ENCODE data around the gene SLC9A1.
"Not testable (repeated sequence)": the region's sequence is repeated elsewhere in the genome, so short reads cannot be mapped to it uniquely, and the experiment has no call there.

Gene SLC9A1

DNA sequence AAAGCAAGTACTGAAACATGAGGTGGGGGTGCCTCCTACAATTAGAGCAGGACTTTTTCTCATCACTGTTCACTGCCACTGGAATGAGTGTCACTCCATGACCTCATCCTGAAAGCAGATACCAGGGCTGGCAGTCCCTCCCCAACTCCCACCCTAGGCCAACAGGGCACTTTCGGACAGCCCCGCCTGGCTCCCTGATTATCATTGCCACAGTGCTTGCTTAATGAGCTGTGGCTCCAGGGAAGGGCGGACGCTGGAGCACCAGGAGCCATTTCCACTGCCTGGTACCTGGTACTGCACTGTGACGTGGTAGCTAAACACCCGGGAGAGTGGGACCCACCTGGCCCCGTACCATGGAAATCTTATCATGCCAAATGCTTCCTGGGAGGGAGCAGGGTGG is 22.3 kb downstream of the SLC9A1 start:
- no peak overlapping the region for H3K9ac ChIP-seq (ENCODE audit: low read depth, low read length)
- no peaks in the 10 kb centered on the region for H3K36me3 ChIP-seq (ENCODE audit: insufficient read depth, low read length)
- H3K9me3 ChIP-seq (ENCODE audit: control insufficient read depth, insufficient read depth, low read length), result no peaks in the 10 kb centered on the region
- peaks cover 12% of the 10 kb centered on the region for H3K4me1 ChIP-seq (ENCODE audit: insufficient read depth, low read length)

- Histone ChIP-seq H3K36me3 (ENCODE audit: insufficient read depth, low read length) (no peaks in the 10 kb centered on the region), H3K9ac (ENCODE audit: low read depth, low read length) (no peak overlapping the region), H3K4me1 (ENCODE audit: insufficient read depth, low read length) (peaks cover 8% of the 10 kb centered on the region), H3K9me3 (ENCODE audit: control insufficient read depth, insufficient read depth, low read length) (no peaks in the 10 kb centered on the region)
Measured at GRCh38 chr1:27132147-27132546, 22.8 kb downstream of the SLC9A1 start.

- Histone ChIP-seq H3K9me3 (ENCODE audit: control insufficient read depth, insufficient read depth, low read length) (no peaks in the 10 kb centered on the region), H3K36me3 (ENCODE audit: insufficient read depth, low read length) (no peaks in the 10 kb centered on the region), H3K9ac (ENCODE audit: low read depth, low read length) (no peak overlapping the region), H3K4me1 (ENCODE audit: insufficient read depth, low read length) (no peaks in the 10 kb centered on the region; the same call in 1 of the 2 replicates)
Measured at GRCh38 chr1:27130798-27131197, 24.1 kb downstream of the SLC9A1 start.

GRCh38 chr1:27129225-27129624 is 25.7 kb downstream of the SLC9A1 start:
- no peaks in the 10 kb centered on the region; the same call in 1 of the 2 replicates for H3K4me1 ChIP-seq (ENCODE audit: insufficient read depth, low read length)
- no peak overlapping the region for H3K9ac ChIP-seq (ENCODE audit: low read depth, low read length)
- H3K36me3 ChIP-seq (ENCODE audit: insufficient read depth, low read length), result no peaks in the 10 kb centered on the region
- no peaks in the 10 kb centered on the region for H3K9me3 ChIP-seq (ENCODE audit: control insufficient read depth, insufficient read depth, low read length)

GRCh38 chr1:27127419-27127818 is 27.5 kb downstream of the SLC9A1 start:
- peaks cover 2% of the 10 kb centered on the region for H3K4me1 ChIP-seq (ENCODE audit: insufficient read depth, low read length)
- H3K9ac ChIP-seq (ENCODE audit: low read depth, low read length), result no peak overlapping the region
- no peaks in the 10 kb centered on the region for H3K9me3 ChIP-seq (ENCODE audit: control insufficient read depth, insufficient read depth, low read length)
- H3K36me3 ChIP-seq (ENCODE audit: insufficient read depth, low read length), result no peaks in the 10 kb centered on the region

- Histone ChIP-seq H3K9ac (ENCODE audit: low read depth, low read length) (no peak overlapping the region), H3K4me1 (ENCODE audit: insufficient read depth, low read length) (peaks cover 10% of the 10 kb centered on the region), H3K36me3 (ENCODE audit: insufficient read depth, low read length) (no peaks in the 10 kb centered on the region), H3K9me3 (ENCODE audit: control insufficient read depth, insufficient read depth, low read length) (no peaks in the 10 kb centered on the region)
Measured at GRCh38 chr1:27126391-27126790, 28.5 kb downstream of the SLC9A1 start.

- H3K9ac ChIP-seq (ENCODE audit: low read depth, low read length); H3K9me3 ChIP-seq (ENCODE audit: control insufficient read depth, insufficient read depth, low read length); H3K36me3 ChIP-seq (ENCODE audit: insufficient read depth, low read length): not testable (repeated sequence)
- peaks cover 14% of the 10 kb centered on the region for H3K4me1 ChIP-seq (ENCODE audit: insufficient read depth, low read length)
Measured at GRCh38 chr1:27125125-27125524, 29.8 kb downstream of the SLC9A1 start.

- no peak overlapping the region for H3K9ac ChIP-seq (ENCODE audit: low read depth, low read length)
- no peaks in the 10 kb centered on the region for H3K36me3 ChIP-seq (ENCODE audit: insufficient read depth, low read length)
- H3K9me3 ChIP-seq (ENCODE audit: control insufficient read depth, insufficient read depth, low read length), result no peaks in the 10 kb centered on the region
Measured at GRCh38 chr1:27124405-27124804, 30.5 kb downstream of the SLC9A1 start.

DNA sequence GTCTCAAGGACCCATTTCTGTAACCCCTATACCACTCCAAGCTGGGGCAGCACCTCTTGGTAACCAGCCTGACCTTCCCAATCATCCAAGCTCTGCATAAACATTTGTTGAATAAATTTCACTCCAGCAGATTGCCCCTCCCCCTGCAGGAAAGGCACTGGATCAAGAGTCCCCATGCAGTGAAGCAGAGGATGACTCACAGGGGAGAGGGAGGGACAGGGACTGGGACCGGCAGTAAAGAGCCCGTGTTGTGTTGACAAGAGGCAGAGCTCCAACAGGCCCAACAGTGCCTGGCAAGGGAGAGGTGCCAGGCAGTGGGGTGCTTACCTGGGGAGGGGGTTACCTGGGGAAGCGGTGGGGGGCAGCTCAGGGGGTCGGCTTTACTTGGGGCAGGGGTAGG is 32.3 kb downstream of the SLC9A1 start:
- no peak overlapping the region for H3K9ac ChIP-seq (ENCODE audit: low read depth, low read length)
- no peaks in the 10 kb centered on the region for H3K9me3 ChIP-seq (ENCODE audit: control insufficient read depth, insufficient read depth, low read length)
- H3K4me1 ChIP-seq (ENCODE audit: insufficient read depth, low read length), result peaks cover 23% of the 10 kb centered on the region
- no peaks in the 10 kb centered on the region for H3K36me3 ChIP-seq (ENCODE audit: insufficient read depth, low read length)

More at GRCh38 chr1:27124405-27124804, 30.5 kb downstream of the SLC9A1 start:
- peaks cover 19% of the 10 kb centered on the region for H3K4me1 ChIP-seq (ENCODE audit: insufficient read depth, low read length)

DNA sequence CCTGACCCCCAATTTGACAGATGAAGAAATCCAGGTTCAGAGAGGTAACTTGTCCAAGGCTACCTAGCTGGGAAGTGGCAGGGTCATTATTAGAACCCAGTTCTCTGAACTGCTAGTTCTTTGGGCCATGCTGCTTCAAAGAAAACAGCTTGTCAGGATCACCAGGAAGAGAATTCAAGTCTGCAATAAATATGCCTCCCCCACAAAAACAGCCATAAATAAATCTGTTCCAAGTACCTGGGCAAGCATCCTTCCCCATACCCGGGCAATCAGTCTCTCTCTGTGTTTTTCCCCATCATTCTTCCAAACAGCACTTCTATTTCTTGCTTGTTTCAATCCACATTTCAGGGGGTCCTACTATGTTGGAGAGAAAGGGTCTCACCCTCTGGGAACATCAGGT is 34.1 kb downstream of the SLC9A1 start:
- Histone ChIP-seq H3K4me1 (ENCODE audit: insufficient read depth, low read length) (peaks cover 23% of the 10 kb centered on the region), H3K9ac (ENCODE audit: low read depth, low read length) (no peak overlapping the region), H3K36me3 (ENCODE audit: insufficient read depth, low read length) (no peaks in the 10 kb centered on the region), H3K9me3 (ENCODE audit: control insufficient read depth, insufficient read depth, low read length) (no peaks in the 10 kb centered on the region)

GRCh38 chr1:27118440-27118689 is 36.6 kb downstream of the SLC9A1 start:
- Histone ChIP-seq H3K36me3 (ENCODE audit: insufficient read depth, low read length) (no peaks in the 10 kb centered on the region), H3K9me3 (ENCODE audit: control insufficient read depth, insufficient read depth, low read length) (no peaks in the 10 kb centered on the region), H3K4me1 (ENCODE audit: insufficient read depth, low read length) (peaks cover 23% of the 10 kb centered on the region), H3K9ac (ENCODE audit: low read depth, low read length) (no peak overlapping the region)

GRCh38 chr1:27117733-27118439 is 37.0 kb downstream of the SLC9A1 start:
- H3K9me3 ChIP-seq (ENCODE audit: control insufficient read depth, insufficient read depth, low read length), result no peaks in the 10 kb centered on the region
- H3K4me1 ChIP-seq (ENCODE audit: insufficient read depth, low read length), result peaks cover 23% of the 10 kb centered on the region
- no peaks in the 10 kb centered on the region for H3K36me3 ChIP-seq (ENCODE audit: insufficient read depth, low read length)
- H3K9ac ChIP-seq (ENCODE audit: low read depth, low read length), result no peak overlapping the region

DNA sequence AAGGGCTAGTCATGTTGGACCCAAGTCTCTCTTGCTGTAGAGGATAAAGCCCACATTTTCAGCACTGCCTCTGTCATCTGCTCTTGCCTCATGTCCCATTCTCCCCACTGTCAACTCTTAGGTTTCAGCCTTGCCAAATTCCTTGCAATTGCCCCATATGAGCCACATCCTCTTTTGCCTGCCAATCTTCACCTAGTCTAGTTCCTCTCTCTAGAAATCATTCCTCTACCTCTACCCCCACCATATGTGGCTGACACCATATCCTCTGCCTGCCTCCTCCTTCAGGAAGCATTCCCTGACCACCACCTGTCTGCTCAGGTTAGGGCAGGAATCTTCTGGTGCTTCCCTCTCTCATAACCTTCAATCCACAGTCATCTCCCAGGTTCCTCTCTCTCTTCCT is 38.2 kb downstream of the SLC9A1 start:
- Histone ChIP-seq H3K4me1 (ENCODE audit: insufficient read depth, low read length) (peaks cover 23% of the 10 kb centered on the region; the same call in 1 of the 2 replicates), H3K36me3 (ENCODE audit: insufficient read depth, low read length) (no peaks in the 10 kb centered on the region), H3K9me3 (ENCODE audit: control insufficient read depth, insufficient read depth, low read length) (no peaks in the 10 kb centered on the region), H3K9ac (ENCODE audit: low read depth, low read length) (no peak overlapping the region)

DNA sequence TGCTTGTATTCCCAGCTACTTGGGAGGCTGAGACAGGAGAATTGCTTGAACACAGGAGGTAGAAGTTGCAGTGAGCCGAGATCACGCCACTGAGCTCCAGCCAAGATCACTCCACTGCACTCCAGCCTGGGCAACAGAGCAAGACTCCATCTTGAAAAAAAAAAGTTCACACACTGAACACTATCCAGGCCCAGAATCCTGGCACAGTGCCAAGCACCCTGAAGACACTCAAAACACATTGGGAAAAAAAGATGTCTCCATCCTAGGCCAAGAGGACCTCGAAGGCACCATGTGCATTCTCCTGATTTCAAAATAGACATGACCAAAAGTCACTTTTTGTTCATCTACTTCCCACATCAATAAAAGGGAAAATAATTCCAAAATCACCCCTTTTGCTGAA is 38.7 kb downstream of the SLC9A1 start:
- H3K9me3 ChIP-seq (ENCODE audit: control insufficient read depth, insufficient read depth, low read length), result no peaks in the 10 kb centered on the region
- peaks cover 20% of the 10 kb centered on the region; the same call in 1 of the 2 replicates for H3K4me1 ChIP-seq (ENCODE audit: insufficient read depth, low read length)
- no peaks in the 10 kb centered on the region for H3K36me3 ChIP-seq (ENCODE audit: insufficient read depth, low read length)
- H3K9ac ChIP-seq (ENCODE audit: low read depth, low read length), result no peak overlapping the region

GRCh38 chr1:27114546-27114945 is 40.4 kb downstream of the SLC9A1 start:
- Histone ChIP-seq H3K4me1 (ENCODE audit: insufficient read depth, low read length) (peaks cover 14% of the 10 kb centered on the region; the same call in 1 of the 2 replicates), H3K9ac (ENCODE audit: low read depth, low read length) (no peak overlapping the region), H3K36me3 (ENCODE audit: insufficient read depth, low read length) (no peaks in the 10 kb centered on the region), H3K9me3 (ENCODE audit: control insufficient read depth, insufficient read depth, low read length) (no peaks in the 10 kb centered on the region)

DNA sequence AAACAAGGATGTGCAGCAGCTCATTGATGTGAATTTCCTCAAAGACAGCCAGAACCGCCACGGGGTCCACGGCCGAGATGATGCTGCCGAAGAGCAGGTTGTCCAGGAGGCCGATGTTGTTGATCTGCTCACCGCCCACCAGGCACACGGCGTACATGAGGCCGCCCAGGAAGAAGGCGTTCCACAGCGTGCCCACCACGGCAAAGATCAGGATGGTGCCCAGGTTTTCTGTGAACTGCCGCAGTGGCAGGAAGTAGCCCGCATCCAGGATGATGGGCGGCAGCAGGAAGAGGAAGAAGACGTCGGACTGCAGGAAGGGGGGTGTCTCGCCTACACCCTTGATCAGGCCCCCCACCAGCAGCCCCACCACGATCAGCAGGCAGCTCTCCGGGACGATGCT is 41.1 kb downstream of the SLC9A1 start:
- no peaks in the 10 kb centered on the region for H3K9me3 ChIP-seq (ENCODE audit: control insufficient read depth, insufficient read depth, low read length)
- H3K9ac ChIP-seq (ENCODE audit: low read depth, low read length), result no peak overlapping the region
- H3K4me1 ChIP-seq (ENCODE audit: insufficient read depth, low read length), result peaks cover 9% of the 10 kb centered on the region; the same call in 1 of the 2 replicates
- H3K36me3 ChIP-seq (ENCODE audit: insufficient read depth, low read length), result no peaks in the 10 kb centered on the region

Measured in ES-I3 (cell line).